BE2C (cell line): ENCODE results near the gene LTBP2.

Experiments used
- DNase-seq: peaks from one replicate; pipeline ENCODE4 v3.0.0-alpha.2; 2020
- H3K27me3 ChIP-seq: fragments of 250-450 bp; sonication (Bioruptor Pico); 2 replicates; pipeline ENCODE4 v1.5.1; 2020; ENCODE audit warnings: mild to moderate bottlenecking
- H3K36me3 ChIP-seq: fragments of 250-450 bp; sonication (Bioruptor Pico); 2 replicates; pipeline ENCODE4 v1.5.1; 2020; ENCODE audit warnings: mild to moderate bottlenecking
- H3K4me1 ChIP-seq: fragments of 250-450 bp; sonication (Bioruptor Pico); 2 replicates; pipeline ENCODE4 v1.5.1; 2020
- H3K4me3 ChIP-seq: 2 replicates; pipeline ENCODE4 v1.5.1; 2011; ENCODE audit warnings: low read depth, low read length
- H3K9me3 ChIP-seq: fragments of 250-450 bp; sonication (Bioruptor Pico); 2 replicates; pipeline ENCODE4 v1.5.1; 2020
- CTCF ChIP-seq: IDR thresholded peaks from 2 replicates; pipeline ENCODE4 v1.5.1; 2012; ENCODE audit warnings: mild to moderate bottlenecking, low read depth, low read length

LTBP2 gene

GRCh38 chr14:74507085-74507484 lies 105.0 kb downstream of the LTBP2 start:
- no peak for DNase-seq
- H3K36me3 ChIP-seq: no peaks in the 10 kb centered on the region
- no peak for TF ChIP-seq CTCF
- H3K27me3 ChIP-seq: no peaks in the 10 kb centered on the region
- no peak overlapping the region for H3K4me3 ChIP-seq
- no peaks in the 10 kb centered on the region for H3K9me3 ChIP-seq
- no peaks in the 10 kb centered on the region for H3K4me1 ChIP-seq

GRCh38 chr14:74506411-74506851 lies 105.6 kb downstream of the LTBP2 start:
- H3K27me3 ChIP-seq: no peaks in the 10 kb centered on the region
- H3K9me3 ChIP-seq: no peaks in the 10 kb centered on the region
- H3K36me3 ChIP-seq: no peaks in the 10 kb centered on the region
- no peak overlapping the region for H3K4me3 ChIP-seq
- DNase-seq: no peak
- no peak for TF ChIP-seq CTCF
- no peaks in the 10 kb centered on the region for H3K4me1 ChIP-seq

DNA sequence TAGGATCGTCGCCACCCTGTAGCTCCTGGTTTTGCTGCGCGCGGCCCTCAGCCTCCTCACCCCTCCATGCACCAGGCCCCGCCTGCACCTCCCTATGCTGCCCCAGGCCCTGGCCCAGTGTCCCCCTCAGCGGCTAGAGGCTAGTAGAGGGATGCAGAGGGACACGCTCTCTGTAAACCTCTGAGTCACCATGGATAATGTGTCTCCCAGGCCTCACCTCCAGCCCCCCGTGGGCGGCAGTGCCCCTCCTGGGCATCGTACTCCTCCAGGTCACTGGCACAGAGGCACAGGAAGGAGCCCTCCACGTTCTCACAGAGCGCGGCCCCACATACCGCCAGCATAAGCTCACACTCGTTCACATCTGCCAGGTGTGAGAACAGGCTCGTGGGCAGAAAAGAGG lies 106.2 kb downstream of the LTBP2 start:
- no peak overlapping the region for H3K4me3 ChIP-seq
- TF ChIP-seq CTCF: no peak
- no peaks in the 10 kb centered on the region for H3K9me3 ChIP-seq
- no peaks in the 10 kb centered on the region for H3K4me1 ChIP-seq
- no peak for DNase-seq
- no peaks in the 10 kb centered on the region for H3K36me3 ChIP-seq
- no peaks in the 10 kb centered on the region for H3K27me3 ChIP-seq

DNA sequence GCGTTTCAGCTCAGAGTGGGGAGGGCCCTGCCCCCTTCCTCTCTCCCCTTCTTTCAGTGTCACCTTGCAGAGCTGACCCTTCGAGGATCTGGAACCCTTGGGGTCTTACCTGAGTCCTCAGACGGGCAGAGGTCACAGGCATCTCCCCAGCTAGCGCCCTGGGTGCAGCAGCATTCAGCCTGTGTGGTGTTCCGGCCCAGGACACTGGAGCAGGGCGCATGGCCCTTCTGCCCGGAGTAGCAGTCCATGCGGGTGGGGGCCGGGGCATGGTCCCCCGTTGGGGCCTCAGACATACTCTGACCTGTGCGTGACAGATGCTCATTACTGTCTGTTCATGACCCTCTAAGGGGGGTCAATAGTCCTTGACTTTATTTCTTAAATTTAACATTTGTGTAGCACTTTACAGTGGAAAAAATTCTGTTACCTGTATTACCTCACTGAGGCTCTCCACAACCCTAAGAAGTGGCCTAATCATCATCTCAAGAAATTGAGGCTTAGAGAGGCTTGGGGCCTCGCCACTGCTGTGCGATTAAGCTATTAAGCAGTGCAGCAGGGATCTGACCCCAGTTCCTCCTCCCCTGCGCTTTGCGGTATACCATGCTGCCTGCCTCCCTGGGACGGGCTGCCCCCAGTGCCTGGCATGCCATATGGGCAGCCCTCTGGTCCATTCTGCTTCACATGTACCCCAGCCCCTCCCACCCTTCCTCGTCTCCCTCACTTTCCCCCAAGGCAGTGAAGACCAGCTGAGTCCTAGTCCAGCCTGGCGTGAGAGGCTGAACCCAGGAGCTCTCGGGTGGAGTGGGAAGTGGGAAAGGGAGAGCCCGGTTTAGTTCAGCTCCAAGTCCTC lies 106.9 kb downstream of the LTBP2 start:
- H3K9me3 ChIP-seq: no peaks in the 10 kb centered on the region
- H3K4me3 ChIP-seq: no peak overlapping the region
- no peaks in the 10 kb centered on the region for H3K27me3 ChIP-seq
- DNase-seq: no peak
- H3K4me1 ChIP-seq: no peaks in the 10 kb centered on the region
- H3K36me3 ChIP-seq: no peaks in the 10 kb centered on the region
- no peak for TF ChIP-seq CTCF

DNA sequence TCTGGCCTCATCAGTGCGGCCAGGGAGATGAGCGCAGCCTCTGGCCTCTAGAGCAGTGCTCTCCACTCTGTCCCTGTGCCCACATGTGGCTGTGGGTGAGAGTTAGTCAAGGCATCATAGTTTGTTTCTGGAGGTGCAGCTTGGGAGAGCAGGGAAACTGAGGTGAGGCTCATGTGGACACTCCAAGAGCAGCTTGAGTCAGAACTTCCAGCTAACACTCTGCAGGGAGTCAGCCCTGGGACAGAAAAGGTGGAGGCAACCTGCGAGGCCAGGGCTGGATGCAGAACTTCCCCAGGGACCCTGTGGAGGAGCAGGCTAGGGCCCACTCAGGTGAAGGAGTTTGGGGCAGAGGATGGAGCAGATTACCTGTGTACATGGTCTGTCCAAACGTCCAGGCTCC lies 107.6 kb downstream of the LTBP2 start:
- Histone ChIP-seq H3K4me1 (no peaks in the 10 kb centered on the region), H3K9me3 (no peaks in the 10 kb centered on the region), H3K36me3 (no peaks in the 10 kb centered on the region), H3K27me3 (no peaks in the 10 kb centered on the region), H3K4me3 (no peak overlapping the region)
- DNase-seq: no peak
- no peak for TF ChIP-seq CTCF

DNA sequence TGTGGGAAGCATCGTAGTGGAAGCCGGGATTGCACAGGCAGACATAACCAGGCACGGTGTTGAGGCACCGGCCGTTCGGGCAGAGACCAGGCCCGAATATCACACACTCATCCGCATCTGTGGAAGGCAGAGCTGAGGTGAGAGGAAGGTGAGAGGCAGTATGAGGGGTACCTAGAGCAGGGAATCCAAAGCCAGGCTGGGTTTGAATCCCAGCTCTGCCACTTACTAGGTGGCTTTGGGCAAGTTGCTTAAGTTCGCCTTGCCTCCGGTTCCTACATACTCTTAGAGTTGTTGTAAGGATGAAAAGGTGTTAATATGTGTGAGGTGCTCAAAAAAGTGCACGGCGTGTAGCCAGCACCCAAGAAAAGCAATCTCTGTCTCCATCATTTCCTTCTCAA lies 108.1 kb downstream of the LTBP2 start:
- no peak for TF ChIP-seq CTCF

More for the DNA sequence above, 108.1 kb downstream of the LTBP2 start:
- Histone ChIP-seq H3K9me3 (no peaks in the 10 kb centered on the region), H3K4me1 (no peaks in the 10 kb centered on the region), H3K27me3 (no peaks in the 10 kb centered on the region), H3K36me3 (no peaks in the 10 kb centered on the region), H3K4me3 (no peak overlapping the region)
- no peak for DNase-seq
